ENCODE results near the gene CDC42BPB.

The CDC42BPB gene

GRCh38 chr14:102891111-102891510 lies 166.2 kb downstream of the CDC42BPB start:
- DNase-seq, result no peak

DNA sequence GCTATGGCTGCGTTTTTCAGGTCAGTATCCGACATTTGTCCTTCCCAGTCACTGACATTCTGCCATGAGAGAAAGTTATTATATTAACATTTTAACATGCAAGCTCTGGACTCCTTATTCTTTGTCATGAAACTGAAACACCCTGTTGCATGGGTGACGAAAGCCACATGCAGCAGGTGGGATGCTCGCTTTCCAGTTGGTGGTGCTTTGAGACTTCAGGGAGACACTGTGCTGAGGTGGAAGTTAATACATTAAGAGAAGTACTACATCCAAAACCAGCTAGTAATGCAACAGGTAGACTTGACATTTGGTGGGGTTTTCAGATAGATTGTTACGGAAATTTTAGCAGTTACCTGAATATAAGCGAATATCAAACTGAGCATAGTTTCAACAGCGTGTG lies 167.7 kb downstream of the CDC42BPB start:
- no peak for DNase-seq

GRCh38 chr14:102888748-102889147 lies 168.6 kb downstream of the CDC42BPB start:
- DNase-seq, result no peak

GRCh38 chr14:102885737-102886447 lies 171.5 kb downstream of the CDC42BPB start:
- DNase-seq, result no peak

- DNase-seq, result no peak
Observed at GRCh38 chr14:102883554-102883953, 173.8 kb downstream of the CDC42BPB start.

DNA sequence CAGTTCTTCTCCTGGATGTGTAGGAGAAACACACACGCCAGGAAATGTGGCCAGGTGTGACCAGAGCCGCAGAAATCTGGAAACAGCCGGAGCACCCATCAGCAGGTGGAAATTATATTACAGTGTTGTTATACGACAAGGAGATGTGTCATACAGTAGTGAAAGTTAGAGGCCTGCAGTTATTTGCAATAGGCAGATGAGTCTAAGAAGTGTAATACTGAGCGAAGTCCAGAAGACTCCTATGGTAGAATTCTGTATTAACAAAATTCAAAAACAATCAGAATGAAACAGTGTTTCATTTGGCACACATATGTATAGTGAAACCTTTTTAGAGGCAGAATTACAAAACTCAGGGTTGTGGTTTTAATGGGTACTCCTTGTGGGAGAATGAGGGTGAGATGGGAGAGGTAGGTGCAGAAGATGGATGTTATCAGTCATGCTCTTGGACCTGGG lies 174.2 kb downstream of the CDC42BPB start:
- DNase-seq, result no peak

Measured in 8988T (cell line).